CD4-positive, CD25-positive, alpha-beta regulatory T cell (primary cell): ENCODE measurements around the gene UBA6. TPM values are rescaled to one million over a fixed set of nuclear protein-coding genes. Genes with fewer than 3 reads are reported as not detected.
"Not testable (repeated sequence)": the region's sequence is repeated elsewhere in the genome, so short reads cannot be mapped to it uniquely, and the experiment has no call there.

Source experiments
- ATAC-seq, 2 donors: fragments of 150-1000 bp; cut with Tn5 transposase; one replicate each; pipeline ENCODE4 v1.10.0; 2021; ENCODE audit warnings: low read depth in 2 of 2, moderate number of reproducible peaks in 2 of 2, moderate library complexity in 1 of 2
- DNase-seq, 3 donors: peaks; one replicate each; pipeline versions ENCODE4 v3.0.0 to v3.0.0-alpha.2; 2012 to 2022; ENCODE audit warnings: mixed read lengths in 1 of 3
- H3K27ac ChIP-seq: one replicate; pipeline ENCODE4 v1.7.0; 2013; ENCODE audit warnings: mild to moderate bottlenecking, low read length; ENCODE audit not compliant: insufficient read depth, poor library complexity, severe bottlenecking
- H3K27me3 ChIP-seq: one replicate; pipeline ENCODE4 v1.7.0; 2013; ENCODE audit warnings: low read length; ENCODE audit not compliant: control insufficient read depth, insufficient read depth
- H3K36me3 ChIP-seq: one replicate; pipeline ENCODE4 v1.7.0; 2013; ENCODE audit warnings: mild to moderate bottlenecking, low read length, moderate library complexity; ENCODE audit not compliant: control insufficient read depth, insufficient read depth
- H3K4me1 ChIP-seq: 2 replicates; pipeline ENCODE4 v1.7.0; 2013; ENCODE audit warnings: mild to moderate bottlenecking, low read length; ENCODE audit not compliant: insufficient read depth, control insufficient read depth, poor library complexity, severe bottlenecking
- H3K4me3 ChIP-seq: one replicate; pipeline ENCODE4 v1.7.0; 2013; ENCODE audit warnings: low read depth, mild to moderate bottlenecking, low read length, moderate library complexity
- H3K9me3 ChIP-seq, 2 experiments: 1 replicate in 1 of 2; 2 replicates in 1 of 2; pipeline ENCODE4 v1.7.0; 2013; ENCODE audit warnings: low read length in 2 of 2, mild to moderate bottlenecking in 1 of 2, moderate library complexity in 1 of 2; ENCODE audit not compliant: control insufficient read depth in 2 of 2
- H3K27ac Mint-ChIP-seq, 3 donors: one replicate each; pipeline ENCODE4 v1.8.0; 2020 to 2022; ENCODE audit warnings: mild to moderate bottlenecking in 3 of 3, mixed read lengths in 3 of 3, moderate library complexity in 2 of 3
- H3K27me3 Mint-ChIP-seq: one replicate; pipeline ENCODE4 v1.8.0; 2022; ENCODE audit warnings: mild to moderate bottlenecking, mixed read lengths
- H3K36me3 Mint-ChIP-seq: one replicate; pipeline ENCODE4 v1.8.0; 2020; ENCODE audit warnings: mixed read lengths
- H3K4me1 Mint-ChIP-seq, 4 donors: one replicate each; pipeline ENCODE4 v1.8.0; 2020 to 2022; ENCODE audit warnings: mixed read lengths in 4 of 4, mild to moderate bottlenecking in 1 of 4
- H3K4me3 Mint-ChIP-seq, 4 donors: one replicate each; pipeline ENCODE4 v1.8.0; 2020 to 2022; ENCODE audit warnings: mild to moderate bottlenecking in 4 of 4, mixed read lengths in 4 of 4, moderate library complexity in 3 of 4
- H3K9me3 Mint-ChIP-seq, 7 donors: one replicate each; pipeline ENCODE4 v1.8.0; 2020 to 2022; ENCODE audit warnings: mixed read lengths in 7 of 7, mild to moderate bottlenecking in 3 of 7, moderate library complexity in 2 of 7
- polyA plus RNA-seq, 4 donors: library from polyadenylated mRNA; unstranded; fragments of 300-500 nt; fragmentation: Illumina TruSeq; gene quantifications; one replicate each; pipeline ENCODE4 v1.2.3, GENCODE V29; 2021
- total RNA-seq: library from RNA; stranded (reverse); gene quantifications from one replicate; pipeline ENCODE4 v1.2.3, GENCODE V29; 2022

The UBA6 gene
- total and polyA plus RNA-seq, 5 donors from 2014 or later, result 21.6 to 64.1 (median 28.9) TPM

- H3K4me1 ChIP-seq, result no peaks in the 10 kb centered on the region
- H3K4me1 Mint-ChIP-seq, result no peaks in the 10 kb centered on the region
- H3K4me3 Mint-ChIP-seq, result no peak overlapping the region
- no peak overlapping the region for H3K27ac ChIP-seq
- H3K36me3 Mint-ChIP-seq, result peaks cover 20% of the 10 kb centered on the region
- H3K27me3 Mint-ChIP-seq, result no peaks in the 10 kb centered on the region
- no peaks in the 10 kb centered on the region for H3K9me3 ChIP-seq
- H3K4me3 ChIP-seq, result no peak overlapping the region
- H3K9me3 Mint-ChIP-seq, result no peaks in the 10 kb centered on the region
- no peaks in the 10 kb centered on the region for H3K27me3 ChIP-seq
- ATAC-seq (no peak), DNase-seq (no peak)
- H3K36me3 ChIP-seq, result no peaks in the 10 kb centered on the region
- peak overlapping the region in 1 of 3 donors; percentile 5 for H3K27ac Mint-ChIP-seq
Measured at GRCh38 chr4:67735325-67735724, 34.4 kb upstream of the UBA6 start.

GRCh38 chr4:67730511-67730910, 29.6 kb upstream of the UBA6 start:
- not testable (repeated sequence) for H3K27me3 Mint-ChIP-seq, H3K27ac ChIP-seq, DNase-seq, H3K4me1 ChIP-seq, ATAC-seq, H3K4me1 Mint-ChIP-seq, H3K9me3 ChIP-seq, H3K4me3 ChIP-seq, H3K36me3 ChIP-seq, H3K27me3 ChIP-seq, H3K27ac Mint-ChIP-seq, H3K9me3 Mint-ChIP-seq, H3K4me3 Mint-ChIP-seq
- peaks cover 42% of the 10 kb centered on the region for H3K36me3 Mint-ChIP-seq

- no peak for ATAC-seq
- H3K4me3 ChIP-seq, result no peak overlapping the region
- no peaks in the 10 kb centered on the region for H3K27me3 Mint-ChIP-seq
Measured at GRCh38 chr4:67727124-67727850, 26.3 kb upstream of the UBA6 start.

GRCh38 chr4:67725981-67726380, 25.0 kb upstream of the UBA6 start:
- Mint-ChIP-seq H3K36me3 (peaks cover 36% of the 10 kb centered on the region), H3K9me3 (peaks cover 0 to 6% (median 4%) of the 10 kb centered on the region in 7 donors), H3K4me3 (no peak overlapping the region), H3K27me3 (no peaks in the 10 kb centered on the region), H3K4me1 (peaks cover 0 to 8% (median 6%) of the 10 kb centered on the region in 4 donors), H3K27ac (no peak overlapping the region)
- no peak for ATAC-seq
- no peak for DNase-seq
- Histone ChIP-seq H3K4me1 (no peaks in the 10 kb centered on the region), H3K4me3 (no peak overlapping the region), H3K9me3 (peaks cover 0 to 4% of the 10 kb centered on the region in 2 experiments), H3K36me3 (peaks cover 3% of the 10 kb centered on the region), H3K27me3 (no peaks in the 10 kb centered on the region), H3K27ac (no peak overlapping the region)

More at GRCh38 chr4:67727124-67727850, 26.3 kb upstream of the UBA6 start:
- H3K27ac ChIP-seq, result no peak overlapping the region
- H3K9me3 ChIP-seq, result peaks cover 0 to 4% of the 10 kb centered on the region in 2 experiments
- Mint-ChIP-seq H3K4me3 (no peak overlapping the region), H3K4me1 (peaks cover 0 to 7% (median 3%) of the 10 kb centered on the region in 4 donors), H3K27ac (no peak overlapping the region), H3K36me3 (peaks cover 36% of the 10 kb centered on the region), H3K9me3 (peaks cover 0 to 6% (median 4%) of the 10 kb centered on the region in 7 donors)
- DNase-seq, result no peak
- no peaks in the 10 kb centered on the region for H3K36me3 ChIP-seq
- no peaks in the 10 kb centered on the region for H3K27me3 ChIP-seq
- no peaks in the 10 kb centered on the region for H3K4me1 ChIP-seq

GRCh38 chr4:67725132-67725531, 24.2 kb upstream of the UBA6 start:
- H3K9me3 Mint-ChIP-seq, result peaks cover 0 to 6% (median 4%) of the 10 kb centered on the region in 7 donors
- no peaks in the 10 kb centered on the region for H3K27me3 ChIP-seq
- no peaks in the 10 kb centered on the region for H3K27me3 Mint-ChIP-seq
- no peak overlapping the region for H3K4me3 Mint-ChIP-seq
- peaks cover 0 to 8% (median 6%) of the 10 kb centered on the region in 4 donors for H3K4me1 Mint-ChIP-seq
- peaks cover 11% of the 10 kb centered on the region for H3K36me3 ChIP-seq
- DNase-seq (no peak), ATAC-seq (no peak)
- no peak overlapping the region for H3K27ac Mint-ChIP-seq
- peaks cover 0 to 4% of the 10 kb centered on the region in 2 experiments for H3K9me3 ChIP-seq
- H3K4me3 ChIP-seq, result no peak overlapping the region
- H3K36me3 Mint-ChIP-seq, result peaks cover 32% of the 10 kb centered on the region
- no peaks in the 10 kb centered on the region for H3K4me1 ChIP-seq
- H3K27ac ChIP-seq, result no peak overlapping the region

DNA sequence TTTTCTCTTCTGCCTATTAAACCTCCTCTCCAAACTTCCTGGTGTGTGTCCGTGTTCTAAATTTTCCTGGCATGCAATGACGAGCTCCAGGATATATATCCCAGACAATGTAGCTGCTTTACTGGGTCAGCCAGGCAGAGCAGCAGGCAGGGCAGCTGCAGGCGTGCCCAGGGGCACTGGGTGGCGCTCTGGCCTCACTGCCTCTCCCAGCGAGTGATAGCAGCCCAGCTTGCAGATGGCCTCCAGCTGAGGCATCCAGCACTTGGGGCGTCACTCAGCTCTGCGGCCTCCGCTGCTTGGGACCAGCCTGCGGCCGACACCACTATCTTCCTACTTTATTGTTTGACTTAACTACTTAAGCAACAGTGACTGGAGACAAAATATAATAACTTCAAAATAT, 23.0 kb upstream of the UBA6 start:
- Mint-ChIP-seq H3K27me3 (no peaks in the 10 kb centered on the region), H3K4me3 (no peak overlapping the region), H3K9me3 (peaks cover 0 to 6% (median 4%) of the 10 kb centered on the region in 7 donors), H3K27ac (no peak overlapping the region), H3K4me1 (peaks cover 0 to 8% (median 6%) of the 10 kb centered on the region in 4 donors), H3K36me3 (peaks cover 23% of the 10 kb centered on the region)
- H3K36me3 ChIP-seq, result peaks cover 15% of the 10 kb centered on the region
- no peaks in the 10 kb centered on the region for H3K27me3 ChIP-seq
- H3K4me1 ChIP-seq, result no peaks in the 10 kb centered on the region
- DNase-seq (no peak), ATAC-seq (no peak)
- H3K4me3 ChIP-seq, result no peak overlapping the region
- peaks cover 0 to 4% of the 10 kb centered on the region in 2 experiments for H3K9me3 ChIP-seq
- no peak overlapping the region for H3K27ac ChIP-seq

DNA sequence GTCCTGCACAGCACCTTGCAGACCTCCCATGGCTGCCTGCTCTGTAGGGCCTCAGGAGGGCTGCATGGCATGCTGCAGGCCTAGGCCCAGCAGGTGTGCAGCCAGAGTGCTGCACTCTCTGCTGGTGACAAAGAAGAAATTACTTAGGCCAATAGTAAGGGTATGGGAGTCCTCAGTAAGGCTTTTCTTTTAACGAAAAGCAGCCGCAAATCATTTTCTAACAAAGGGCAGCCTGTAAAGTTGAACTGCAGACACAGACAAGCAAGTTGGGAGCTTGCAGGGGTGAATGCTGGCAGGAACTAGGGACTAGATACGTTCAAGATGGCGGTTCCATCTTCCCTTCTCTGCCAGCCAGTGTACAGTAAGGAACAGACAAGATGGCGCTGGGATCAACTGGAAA, 22.4 kb upstream of the UBA6 start:
- Histone ChIP-seq H3K4me1 (no peaks in the 10 kb centered on the region), H3K27me3 (no peaks in the 10 kb centered on the region), H3K36me3 (peaks cover 15% of the 10 kb centered on the region), H3K27ac (no peak overlapping the region), H3K4me3 (no peak overlapping the region), H3K9me3 (peaks cover 0 to 4% of the 10 kb centered on the region in 2 experiments)
- Mint-ChIP-seq H3K27ac (no peak overlapping the region), H3K36me3 (peaks cover 18% of the 10 kb centered on the region), H3K27me3 (no peaks in the 10 kb centered on the region), H3K4me1 (peaks cover 0 to 8% (median 6%) of the 10 kb centered on the region in 4 donors), H3K4me3 (peak overlapping the region in 1 of 4 donors; percentile 32), H3K9me3 (peaks cover 0 to 6% (median 4%) of the 10 kb centered on the region in 7 donors)
- ATAC-seq, result no peak
- no peak for DNase-seq
